Activated T-cell treated with anti-CD3 and anti-CD28 coated beads, Interleukin-2, amount 50 U/mL, for 24 hours (primary cell): ENCODE data around the gene TMEM179.

Experiments used
- DNase-seq: peaks from one replicate; pipeline ENCODE4 v3.0.0-alpha.2; 2020
- H3K27ac Mint-ChIP-seq: 2 replicates; pipeline ENCODE4 v1.8.0; 2020; ENCODE audit warnings: mild to moderate bottlenecking, mixed read lengths
- H3K27me3 Mint-ChIP-seq: 2 replicates; pipeline ENCODE4 v1.8.0; 2020; ENCODE audit warnings: mixed read lengths
- H3K36me3 Mint-ChIP-seq: 2 replicates; pipeline ENCODE4 v1.8.0; 2020; ENCODE audit warnings: low read depth, mixed read lengths
- H3K4me1 Mint-ChIP-seq: 2 replicates; pipeline ENCODE4 v1.8.0; 2020; ENCODE audit warnings: low read depth, mixed read lengths
- H3K4me3 Mint-ChIP-seq: 2 replicates; pipeline ENCODE4 v1.8.0; 2020; ENCODE audit warnings: mild to moderate bottlenecking, moderate library complexity, mixed read lengths
- H3K9me3 Mint-ChIP-seq: 2 replicates; pipeline ENCODE4 v1.8.0; 2020; ENCODE audit warnings: mixed read lengths

Gene TMEM179

GRCh38 chr14:104632781-104633180 is 28.2 kb upstream of the TMEM179 start:
- Mint-ChIP-seq H3K36me3 (peaks cover 3% of the 10 kb centered on the region), H3K4me1 (no peaks in the 10 kb centered on the region), H3K9me3 (peaks cover 11% of the 10 kb centered on the region), H3K27me3 (no peaks in the 10 kb centered on the region), H3K27ac (no peak overlapping the region), H3K4me3 (no peak overlapping the region)
- no peak for DNase-seq

GRCh38 chr14:104624939-104625338 is 20.4 kb upstream of the TMEM179 start:
- H3K36me3 Mint-ChIP-seq, result peaks cover 3% of the 10 kb centered on the region
- no peaks in the 10 kb centered on the region for H3K4me1 Mint-ChIP-seq

GRCh38 chr14:104614126-104614812 is 9.7 kb upstream of the TMEM179 start:
- Mint-ChIP-seq H3K9me3 (no peaks in the 10 kb centered on the region), H3K27me3 (peaks cover 34% of the 10 kb centered on the region), H3K4me1 (no peaks in the 10 kb centered on the region), H3K27ac (no peak overlapping the region), H3K4me3 (no peak overlapping the region), H3K36me3 (no peaks in the 10 kb centered on the region)
- DNase-seq, result no peak

More at GRCh38 chr14:104624939-104625338, 20.4 kb upstream of the TMEM179 start:
- Mint-ChIP-seq H3K4me3 (no peak overlapping the region), H3K9me3 (peaks cover 21% of the 10 kb centered on the region), H3K27me3 (peaks cover 24% of the 10 kb centered on the region), H3K27ac (no peak overlapping the region)
- no peak for DNase-seq

- Mint-ChIP-seq H3K9me3 (no peaks in the 10 kb centered on the region), H3K27ac (no peak overlapping the region), H3K36me3 (no peaks in the 10 kb centered on the region), H3K4me1 (no peaks in the 10 kb centered on the region), H3K27me3 (peaks cover 28% of the 10 kb centered on the region), H3K4me3 (no peak overlapping the region)
- DNase-seq, result no peak
These were observed 7.3 kb upstream of the TMEM179 start for GRCh38 chr14:104611881-104612280.

GRCh38 chr14:104610749-104611310 is 6.3 kb upstream of the TMEM179 start:
- H3K27ac Mint-ChIP-seq, result no peak overlapping the region
- DNase-seq, result no peak
- no peaks in the 10 kb centered on the region for H3K4me1 Mint-ChIP-seq
- no peaks in the 10 kb centered on the region for H3K36me3 Mint-ChIP-seq
- H3K9me3 Mint-ChIP-seq, result no peaks in the 10 kb centered on the region
- H3K4me3 Mint-ChIP-seq, result no peak overlapping the region
- peaks cover 30% of the 10 kb centered on the region for H3K27me3 Mint-ChIP-seq

GRCh38 chr14:104609666-104610065 is 5.1 kb upstream of the TMEM179 start:
- no peak overlapping the region for H3K27ac Mint-ChIP-seq
- no peaks in the 10 kb centered on the region for H3K36me3 Mint-ChIP-seq
- H3K4me1 Mint-ChIP-seq, result no peaks in the 10 kb centered on the region
- H3K4me3 Mint-ChIP-seq, result no peak overlapping the region
- peaks cover 41% of the 10 kb centered on the region for H3K27me3 Mint-ChIP-seq
- DNase-seq, result no peak
- H3K9me3 Mint-ChIP-seq, result no peaks in the 10 kb centered on the region

- Mint-ChIP-seq H3K27me3 (peaks cover 79% of the 10 kb centered on the region), H3K9me3 (no peaks in the 10 kb centered on the region), H3K4me3 (no peak overlapping the region), H3K27ac (no peak overlapping the region), H3K4me1 (peaks cover 5% of the 10 kb centered on the region), H3K36me3 (no peaks in the 10 kb centered on the region)
- no peak for DNase-seq
These were observed 716 bp downstream of the TMEM179 start for GRCh38 chr14:104603711-104604401.

GRCh38 chr14:104602933-104603325 is 1.6 kb downstream of the TMEM179 start:
- Mint-ChIP-seq H3K27ac (no peak overlapping the region), H3K9me3 (no peaks in the 10 kb centered on the region), H3K4me3 (no peak overlapping the region)

GRCh38 chr14:104602315-104602932 is 2.1 kb downstream of the TMEM179 start:
- Mint-ChIP-seq H3K27me3 (peaks cover 71% of the 10 kb centered on the region), H3K4me3 (no peak overlapping the region), H3K4me1 (peaks cover 5% of the 10 kb centered on the region), H3K36me3 (no peaks in the 10 kb centered on the region), H3K9me3 (no peaks in the 10 kb centered on the region), H3K27ac (no peak overlapping the region)
- DNase-seq, result no peak

More at GRCh38 chr14:104602933-104603325, 1.6 kb downstream of the TMEM179 start:
- H3K36me3 Mint-ChIP-seq, result no peaks in the 10 kb centered on the region
- H3K27me3 Mint-ChIP-seq, result peaks cover 76% of the 10 kb centered on the region
- H3K4me1 Mint-ChIP-seq, result peaks cover 5% of the 10 kb centered on the region
- no peak for DNase-seq

GRCh38 chr14:104601786-104602185 is 2.8 kb downstream of the TMEM179 start:
- Mint-ChIP-seq H3K9me3 (no peaks in the 10 kb centered on the region), H3K36me3 (no peaks in the 10 kb centered on the region), H3K27ac (no peak overlapping the region), H3K4me1 (peaks cover 5% of the 10 kb centered on the region), H3K27me3 (peaks cover 68% of the 10 kb centered on the region), H3K4me3 (no peak overlapping the region)
- DNase-seq, result no peak

- no peaks in the 10 kb centered on the region for H3K9me3 Mint-ChIP-seq
- no peaks in the 10 kb centered on the region for H3K36me3 Mint-ChIP-seq
- peaks cover 61% of the 10 kb centered on the region for H3K27me3 Mint-ChIP-seq
- no peak for DNase-seq
- H3K27ac Mint-ChIP-seq, result no peak overlapping the region
- no peak overlapping the region for H3K4me3 Mint-ChIP-seq
- peaks cover 5% of the 10 kb centered on the region for H3K4me1 Mint-ChIP-seq
These were observed 3.8 kb downstream of the TMEM179 start for GRCh38 chr14:104600805-104601204.

- H3K4me1 Mint-ChIP-seq, result peaks cover 5% of the 10 kb centered on the region
- H3K27me3 Mint-ChIP-seq, result peaks cover 55% of the 10 kb centered on the region
- H3K4me3 Mint-ChIP-seq, result no peak overlapping the region
- DNase-seq, result no peak
- H3K36me3 Mint-ChIP-seq, result no peaks in the 10 kb centered on the region
- H3K9me3 Mint-ChIP-seq, result no peaks in the 10 kb centered on the region
- H3K27ac Mint-ChIP-seq, result no peak overlapping the region
These were observed 4.4 kb downstream of the TMEM179 start for GRCh38 chr14:104600141-104600643.

GRCh38 chr14:104599446-104599845 is 5.1 kb downstream of the TMEM179 start:
- no peaks in the 10 kb centered on the region for H3K36me3 Mint-ChIP-seq
- H3K27me3 Mint-ChIP-seq, result peaks cover 49% of the 10 kb centered on the region
- H3K9me3 Mint-ChIP-seq, result no peaks in the 10 kb centered on the region
- H3K4me3 Mint-ChIP-seq, result no peak overlapping the region
- peaks cover 4% of the 10 kb centered on the region for H3K4me1 Mint-ChIP-seq
- no peak overlapping the region for H3K27ac Mint-ChIP-seq
- no peak for DNase-seq

- Mint-ChIP-seq H3K9me3 (no peaks in the 10 kb centered on the region), H3K27me3 (peaks cover 44% of the 10 kb centered on the region), H3K4me3 (no peak overlapping the region), H3K27ac (no peak overlapping the region), H3K36me3 (no peaks in the 10 kb centered on the region), H3K4me1 (peaks cover under 1% of the 10 kb centered on the region)
- no peak for DNase-seq
These were observed 5.7 kb downstream of the TMEM179 start for GRCh38 chr14:104598910-104599273.
